Activated CD4-positive, alpha-beta T cell treated with anti-CD3 and anti-CD28 coated beads, Interleukin-2, amount 10 ng/mL, durations not matched to agents 24 days and 14 days (primary cell): Measurements from ENCODE around the gene C1orf87. TPM values are rescaled to one million over a fixed set of nuclear protein-coding genes. Genes with fewer than 3 reads are reported as not detected.

ENCODE experiments used
- DNase-seq: peaks from one replicate; pipeline ENCODE4 v3.0.0; 2022
- H3K27ac Mint-ChIP-seq: one replicate; pipeline ENCODE4 v1.8.0; 2022; ENCODE audit warnings: mild to moderate bottlenecking, mixed read lengths
- H3K27me3 Mint-ChIP-seq: one replicate; pipeline ENCODE4 v1.8.0; 2022; ENCODE audit warnings: mixed read lengths
- H3K36me3 Mint-ChIP-seq: one replicate; pipeline ENCODE4 v1.8.0; 2022; ENCODE audit warnings: low read depth, mild to moderate bottlenecking, mixed read lengths
- H3K4me1 Mint-ChIP-seq: one replicate; pipeline ENCODE4 v1.8.0; 2021; ENCODE audit warnings: mixed read lengths
- H3K4me3 Mint-ChIP-seq: one replicate; pipeline ENCODE4 v1.8.0; 2022; ENCODE audit warnings: mild to moderate bottlenecking, moderate library complexity, mixed read lengths
- H3K9me3 Mint-ChIP-seq: one replicate; pipeline ENCODE4 v1.8.0; 2021; ENCODE audit warnings: mixed read lengths
- intact Hi-C: fragments of 100-400 bp; cut with micrococcal nuclease; formaldehyde crosslinking; loops from one replicate; pipeline ENCODE4 v1.15.1; 2023
- total RNA-seq: library from RNA; stranded (reverse); gene quantifications from 2 replicates; pipeline ENCODE4 v1.2.3, GENCODE V29; 2022

The C1orf87 gene
- total RNA-seq, 1 donor from 2014 or later: not detected

- Mint-ChIP-seq H3K27ac (no peak overlapping the region), H3K9me3 (no peaks in the 10 kb centered on the region), H3K4me1 (no peaks in the 10 kb centered on the region), H3K27me3 (no peaks in the 10 kb centered on the region), H3K36me3 (no peaks in the 10 kb centered on the region), H3K4me3 (no peak overlapping the region)
- intact Hi-C loops: no loop called here
- peak; percentile 34 for DNase-seq
Observed at GRCh38 chr1:60087681-60088080, 14.1 kb upstream of the C1orf87 start.

GRCh38 chr1:60078182-60078581 lies 4.6 kb upstream of the C1orf87 start:
- no peak overlapping the region for H3K4me3 Mint-ChIP-seq
- no peaks in the 10 kb centered on the region for H3K36me3 Mint-ChIP-seq
- intact Hi-C loops: no loop called here
- H3K9me3 Mint-ChIP-seq: no peaks in the 10 kb centered on the region
- no peak for DNase-seq
- H3K27ac Mint-ChIP-seq: no peak overlapping the region
- no peaks in the 10 kb centered on the region for H3K4me1 Mint-ChIP-seq
- peaks cover 21% of the 10 kb centered on the region for H3K27me3 Mint-ChIP-seq

DNA sequence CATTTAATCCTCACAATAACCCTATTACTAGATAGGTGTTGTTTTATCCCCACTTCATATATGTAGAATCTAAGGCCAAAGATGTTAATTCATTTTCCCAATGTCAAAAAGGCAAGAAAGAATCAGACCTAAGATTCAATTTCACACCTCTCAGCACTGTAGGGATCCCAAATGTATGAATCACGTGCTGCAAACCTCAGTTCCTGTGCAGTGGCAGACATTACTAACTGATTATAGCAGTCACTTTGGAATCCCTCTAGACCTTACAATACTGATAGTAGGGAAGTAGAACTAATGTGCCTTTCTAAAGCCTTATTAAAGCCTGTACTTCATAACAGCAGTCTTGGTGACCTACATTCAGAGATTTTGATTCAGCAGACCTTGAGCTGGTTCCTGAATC lies 2.3 kb downstream of the C1orf87 start:
- no peak for DNase-seq
- Mint-ChIP-seq H3K4me1 (no peaks in the 10 kb centered on the region), H3K9me3 (no peaks in the 10 kb centered on the region), H3K4me3 (no peak overlapping the region), H3K36me3 (no peaks in the 10 kb centered on the region), H3K27me3 (peaks cover 32% of the 10 kb centered on the region), H3K27ac (no peak overlapping the region)
- intact Hi-C loops: no loop called here

- no peaks in the 10 kb centered on the region for H3K4me1 Mint-ChIP-seq
- peaks cover 21% of the 10 kb centered on the region for H3K27me3 Mint-ChIP-seq
- H3K4me3 Mint-ChIP-seq: no peak overlapping the region
- peak; percentile 15 for DNase-seq
- intact Hi-C loops: no loop called here
- no peaks in the 10 kb centered on the region for H3K36me3 Mint-ChIP-seq
- H3K9me3 Mint-ChIP-seq: no peaks in the 10 kb centered on the region
- no peak overlapping the region for H3K27ac Mint-ChIP-seq
Observed at GRCh38 chr1:60069691-60070090, 3.9 kb downstream of the C1orf87 start.

GRCh38 chr1:60068393-60069045 lies 5.1 kb downstream of the C1orf87 start:
- H3K36me3 Mint-ChIP-seq: no peaks in the 10 kb centered on the region
- H3K4me1 Mint-ChIP-seq: no peaks in the 10 kb centered on the region
- H3K27ac Mint-ChIP-seq: no peak overlapping the region
- intact Hi-C loops: no loop called here
- no peaks in the 10 kb centered on the region for H3K9me3 Mint-ChIP-seq
- DNase-seq: peak; percentile 2
- H3K27me3 Mint-ChIP-seq: peaks cover 17% of the 10 kb centered on the region
- H3K4me3 Mint-ChIP-seq: no peak overlapping the region

DNA sequence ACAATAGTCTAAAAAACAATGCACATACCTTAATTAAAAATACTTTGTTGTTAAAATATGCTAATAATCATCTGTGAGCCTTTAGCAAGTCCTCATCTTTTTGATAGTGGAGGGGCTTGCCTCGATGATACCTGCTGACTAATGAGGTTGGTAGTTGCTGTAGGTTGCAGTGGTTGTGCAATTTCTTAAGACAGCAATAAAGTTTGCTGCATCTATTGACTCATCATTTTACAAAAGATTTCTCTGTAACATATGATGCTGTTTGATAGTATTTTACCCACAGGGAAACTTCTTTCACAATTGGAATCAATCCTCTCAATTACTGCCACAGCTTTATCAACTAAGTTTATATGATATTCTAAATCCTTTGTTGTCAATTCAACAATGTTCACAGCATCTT lies 7.6 kb downstream of the C1orf87 start:
- intact Hi-C loops: no loop called here
- H3K4me1 Mint-ChIP-seq: no peaks in the 10 kb centered on the region

DNA sequence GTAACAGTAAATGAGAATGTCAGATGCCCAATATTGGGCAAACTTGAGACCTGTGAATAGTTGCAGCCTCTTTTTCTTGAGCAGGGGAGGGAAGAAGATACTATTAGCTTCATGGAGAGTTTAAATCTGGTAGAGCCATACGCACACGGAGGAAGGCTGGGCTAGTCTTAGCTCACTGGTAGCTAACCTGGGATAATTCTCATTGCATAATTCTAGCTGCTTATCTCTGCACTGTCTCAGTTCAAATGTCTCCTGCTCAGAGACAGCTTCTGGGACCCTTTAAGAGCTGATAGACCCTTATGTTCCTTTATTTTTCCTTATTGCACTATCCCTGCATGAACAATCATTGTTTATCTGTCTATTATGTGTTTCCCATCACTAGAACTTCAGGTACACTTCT lies 8.4 kb downstream of the C1orf87 start:
- DNase-seq: peak; percentile 37
- Mint-ChIP-seq H3K4me1 (no peaks in the 10 kb centered on the region), H3K27me3 (no peaks in the 10 kb centered on the region), H3K36me3 (no peaks in the 10 kb centered on the region), H3K4me3 (no peak overlapping the region), H3K27ac (no peak overlapping the region), H3K9me3 (no peaks in the 10 kb centered on the region)
- intact Hi-C loops: no loop called here

More for the DNA sequence above, 7.6 kb downstream of the C1orf87 start:
- DNase-seq: peak; percentile 20
- Mint-ChIP-seq H3K4me3 (no peak overlapping the region), H3K36me3 (no peaks in the 10 kb centered on the region), H3K27me3 (no peaks in the 10 kb centered on the region), H3K9me3 (no peaks in the 10 kb centered on the region), H3K27ac (no peak overlapping the region)

DNA sequence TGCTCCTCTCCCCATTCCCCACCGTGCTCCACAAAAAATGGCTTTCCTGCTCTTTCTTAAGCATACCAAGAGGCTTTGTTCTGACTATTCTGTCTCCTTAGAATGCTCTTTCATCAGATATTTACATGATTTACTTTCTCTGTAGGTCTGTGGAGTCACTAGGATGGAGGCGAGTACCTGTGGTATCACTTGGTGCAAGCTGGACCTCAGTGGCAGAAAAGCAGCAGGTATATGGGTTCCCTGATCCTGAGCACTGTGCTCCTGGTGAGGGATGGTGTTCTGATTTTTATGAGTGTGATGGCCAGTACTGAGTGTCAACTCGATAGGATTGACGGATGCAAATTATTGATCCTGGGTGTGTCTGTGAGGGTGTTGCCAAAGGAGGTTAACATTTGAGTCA lies 10.0 kb downstream of the C1orf87 start:
- Mint-ChIP-seq H3K4me1 (no peaks in the 10 kb centered on the region), H3K4me3 (no peak overlapping the region), H3K27me3 (no peaks in the 10 kb centered on the region), H3K9me3 (no peaks in the 10 kb centered on the region), H3K27ac (no peak overlapping the region), H3K36me3 (no peaks in the 10 kb centered on the region)
- peak; percentile 55 for DNase-seq
- intact Hi-C loops: no loop called here

GRCh38 chr1:60059468-60059867 lies 14.1 kb downstream of the C1orf87 start:
- DNase-seq: peak; percentile 27
- H3K4me1 Mint-ChIP-seq: no peaks in the 10 kb centered on the region
- no peaks in the 10 kb centered on the region for H3K9me3 Mint-ChIP-seq
- H3K27ac Mint-ChIP-seq: no peak overlapping the region
- no peak overlapping the region for H3K4me3 Mint-ChIP-seq
- no peaks in the 10 kb centered on the region for H3K27me3 Mint-ChIP-seq
- no peaks in the 10 kb centered on the region for H3K36me3 Mint-ChIP-seq
- intact Hi-C loops: no loop called here

- Mint-ChIP-seq H3K27ac (no peak overlapping the region), H3K4me3 (no peak overlapping the region)
Observed at GRCh38 chr1:60055336-60055735, 18.2 kb downstream of the C1orf87 start.

GRCh38 chr1:60054374-60054773 lies 19.2 kb downstream of the C1orf87 start:
- H3K4me3 Mint-ChIP-seq: no peak overlapping the region
- intact Hi-C loops: no loop called here
- DNase-seq: no peak
- no peaks in the 10 kb centered on the region for H3K4me1 Mint-ChIP-seq
- H3K27me3 Mint-ChIP-seq: no peaks in the 10 kb centered on the region
- no peak overlapping the region for H3K27ac Mint-ChIP-seq
- H3K36me3 Mint-ChIP-seq: no peaks in the 10 kb centered on the region
- H3K9me3 Mint-ChIP-seq: no peaks in the 10 kb centered on the region

More at GRCh38 chr1:60055336-60055735, 18.2 kb downstream of the C1orf87 start:
- no peak for DNase-seq
- no peaks in the 10 kb centered on the region for H3K9me3 Mint-ChIP-seq
- intact Hi-C loops: no loop called here
- H3K4me1 Mint-ChIP-seq: no peaks in the 10 kb centered on the region
- no peaks in the 10 kb centered on the region for H3K36me3 Mint-ChIP-seq
- H3K27me3 Mint-ChIP-seq: no peaks in the 10 kb centered on the region

DNA sequence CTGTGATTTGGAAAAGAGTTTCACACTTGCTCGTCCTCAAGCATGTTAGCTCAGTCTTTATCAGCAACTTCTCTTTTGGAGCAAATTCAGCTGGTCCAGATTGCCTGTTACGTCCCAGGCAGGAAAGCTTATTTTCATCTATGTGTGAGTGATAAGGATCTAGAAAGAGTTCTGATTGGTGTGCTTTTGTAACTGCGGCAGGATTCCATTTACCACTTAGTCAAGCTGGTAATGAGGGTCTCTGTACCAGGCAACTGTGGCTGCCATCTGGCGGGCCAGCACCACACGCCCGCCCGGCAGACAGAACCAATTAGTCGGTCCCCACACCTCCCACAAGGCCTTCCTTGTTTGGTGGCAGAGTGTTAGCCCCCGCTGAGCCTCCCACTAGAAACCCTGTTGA lies 21.0 kb downstream of the C1orf87 start:
- no peak overlapping the region for H3K27ac Mint-ChIP-seq
- H3K27me3 Mint-ChIP-seq: no peaks in the 10 kb centered on the region

DNA sequence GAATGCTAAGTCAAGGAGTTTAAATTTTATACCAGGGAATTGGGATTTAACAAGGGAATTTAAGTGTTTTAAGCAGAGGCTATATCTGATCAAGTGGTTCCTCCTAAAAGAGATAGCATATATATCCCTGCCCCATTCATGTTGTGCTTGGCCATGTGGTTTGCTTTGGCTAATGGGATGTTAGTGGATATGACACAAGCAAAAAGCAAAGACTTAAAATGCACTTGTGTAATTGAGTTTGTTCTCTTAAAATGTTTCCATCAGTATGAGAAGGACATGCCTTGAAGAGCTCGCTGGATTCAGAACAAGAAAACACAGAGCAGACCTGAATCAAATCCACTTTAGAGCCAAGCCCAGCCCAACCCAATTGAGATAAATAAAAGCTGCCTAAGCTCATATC lies 22.4 kb downstream of the C1orf87 start:
- Mint-ChIP-seq H3K4me1 (no peaks in the 10 kb centered on the region), H3K36me3 (no peaks in the 10 kb centered on the region), H3K27me3 (no peaks in the 10 kb centered on the region), H3K9me3 (no peaks in the 10 kb centered on the region), H3K4me3 (no peak overlapping the region), H3K27ac (no peak overlapping the region)
- DNase-seq: no peak
- intact Hi-C loops: no loop called here

More for the DNA sequence above, 21.0 kb downstream of the C1orf87 start:
- intact Hi-C loops: no loop called here
- no peak overlapping the region for H3K4me3 Mint-ChIP-seq
- H3K36me3 Mint-ChIP-seq: no peaks in the 10 kb centered on the region
- no peak for DNase-seq
- H3K9me3 Mint-ChIP-seq: no peaks in the 10 kb centered on the region
- no peaks in the 10 kb centered on the region for H3K4me1 Mint-ChIP-seq

DNA sequence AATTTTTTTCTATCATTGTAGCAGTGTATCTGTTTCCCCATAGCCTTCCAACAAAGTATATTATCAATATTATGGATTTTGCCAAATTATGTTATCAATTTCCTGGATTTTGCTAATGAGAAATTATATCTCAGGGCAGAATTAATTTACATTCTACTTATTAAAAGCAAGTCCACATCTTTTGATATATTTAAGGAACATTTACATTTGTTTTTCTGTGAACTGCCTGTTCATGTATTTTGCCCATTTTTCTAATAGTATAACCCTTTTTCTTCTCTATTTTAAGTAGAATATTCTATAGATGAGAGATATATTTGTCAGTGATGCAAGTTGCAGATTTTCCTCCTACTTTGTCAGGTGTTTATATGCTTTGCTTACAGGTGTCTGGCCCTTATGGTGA lies 24.4 kb downstream of the C1orf87 start:
- intact Hi-C loops: no loop called here
- no peaks in the 10 kb centered on the region for H3K4me1 Mint-ChIP-seq
- DNase-seq: peak; percentile 2
- no peak overlapping the region for H3K27ac Mint-ChIP-seq
- H3K27me3 Mint-ChIP-seq: no peaks in the 10 kb centered on the region
- H3K4me3 Mint-ChIP-seq: no peak overlapping the region
- no peaks in the 10 kb centered on the region for H3K36me3 Mint-ChIP-seq
- H3K9me3 Mint-ChIP-seq: no peaks in the 10 kb centered on the region

DNA sequence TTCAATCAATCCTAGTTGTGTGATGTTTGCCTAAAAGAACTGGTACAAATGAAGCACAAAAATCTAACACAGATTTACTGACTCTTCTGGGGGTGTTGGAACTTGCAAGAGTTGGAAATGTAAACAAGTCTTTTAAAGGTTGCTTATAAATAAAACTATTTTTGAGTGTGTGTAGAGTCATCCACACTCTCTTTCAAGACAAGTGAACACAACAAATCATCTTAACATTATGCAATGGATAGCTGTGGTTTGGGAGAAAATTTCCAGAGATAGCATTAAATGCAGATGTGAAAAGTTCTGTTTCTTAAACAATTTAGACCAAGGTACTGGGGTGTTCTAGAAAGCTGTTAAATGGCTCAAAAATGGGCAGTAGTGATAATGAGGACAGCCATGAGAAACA lies 28.7 kb downstream of the C1orf87 start:
- Mint-ChIP-seq H3K27me3 (no peaks in the 10 kb centered on the region), H3K4me1 (no peaks in the 10 kb centered on the region), H3K27ac (no peak overlapping the region), H3K4me3 (no peak overlapping the region), H3K9me3 (no peaks in the 10 kb centered on the region), H3K36me3 (no peaks in the 10 kb centered on the region)
- DNase-seq: peak; percentile 6
- intact Hi-C loops: no loop called here
